Measurements from ENCODE around the gene MYOF.
"Not testable (repeated sequence)": the region's sequence is repeated elsewhere in the genome, so short reads cannot be mapped to it uniquely, and the experiment has no call there.

Gene MYOF

DNA sequence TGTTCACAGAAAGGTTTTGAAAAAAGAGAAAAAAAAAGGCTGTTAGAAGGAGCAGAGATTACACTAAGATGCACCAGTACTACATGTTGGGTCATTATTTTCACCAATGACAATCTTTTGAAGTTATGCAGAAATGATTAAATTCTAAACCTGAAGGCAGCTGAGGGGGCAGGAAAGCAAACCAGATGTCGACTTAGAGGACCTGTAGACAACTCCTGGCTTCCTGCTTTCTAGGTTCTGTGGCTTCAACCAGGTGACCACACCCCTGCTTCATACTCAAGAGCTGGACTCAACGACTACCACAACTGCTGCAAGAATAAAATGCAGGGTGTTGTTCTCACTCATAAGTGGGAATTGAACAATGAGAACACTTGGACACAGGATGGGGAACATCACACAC is 30.0 kb downstream of the MYOF start:
- DNase-seq = no peak

DNA sequence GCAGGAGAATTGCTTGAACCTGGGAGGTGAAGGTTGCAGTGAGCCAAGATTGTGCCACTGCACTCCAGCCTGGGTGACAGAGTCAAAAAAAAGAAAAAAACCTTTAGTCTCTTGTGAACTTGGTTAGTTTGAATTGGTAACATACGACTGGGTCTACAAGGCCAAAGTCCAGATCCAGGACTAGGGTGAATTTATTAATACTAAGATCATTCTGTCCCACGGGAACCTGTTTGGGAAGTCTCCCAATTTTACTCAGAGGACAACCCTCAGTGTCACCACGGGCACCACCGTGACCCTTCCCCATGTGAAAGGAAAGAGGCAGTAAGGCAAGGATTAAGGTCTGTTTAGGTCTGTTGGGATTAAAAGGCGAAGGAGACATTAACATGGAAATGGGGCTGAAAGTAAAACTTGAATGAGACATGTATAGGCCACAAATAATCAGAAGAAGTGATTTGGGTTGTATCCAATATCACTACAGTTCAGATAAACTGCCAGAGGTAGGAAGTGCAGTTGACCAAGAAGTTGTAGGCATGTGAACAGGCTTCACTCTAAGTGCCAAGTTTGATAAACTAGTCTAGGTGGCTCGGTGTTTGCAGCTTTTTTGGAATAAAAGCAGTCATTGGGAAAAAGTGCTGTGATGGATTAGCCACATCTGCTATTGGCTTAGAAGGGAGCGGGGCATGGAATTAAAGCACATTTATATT is 30.7 kb downstream of the MYOF start:
- DNase-seq = no peak

DNA sequence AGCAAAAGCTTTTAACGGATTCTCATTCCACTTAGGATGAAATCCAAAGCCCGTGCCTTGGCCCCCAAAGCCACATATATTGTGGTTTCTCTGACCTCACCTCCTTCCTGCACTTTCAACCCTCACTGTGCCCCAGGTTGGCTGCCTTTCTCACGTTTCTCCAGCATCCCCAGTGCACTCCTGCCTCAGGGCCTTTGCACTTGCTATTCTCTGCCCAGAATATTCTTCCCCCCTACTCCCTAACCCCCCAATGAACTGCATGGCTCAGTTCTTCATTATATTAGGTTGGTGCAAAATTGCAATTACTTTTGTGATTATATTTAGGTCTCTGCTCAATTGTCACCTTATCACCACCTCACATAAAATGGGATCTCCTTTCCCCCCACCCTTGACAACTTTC is 34.2 kb downstream of the MYOF start:
- no peak for DNase-seq

DNA sequence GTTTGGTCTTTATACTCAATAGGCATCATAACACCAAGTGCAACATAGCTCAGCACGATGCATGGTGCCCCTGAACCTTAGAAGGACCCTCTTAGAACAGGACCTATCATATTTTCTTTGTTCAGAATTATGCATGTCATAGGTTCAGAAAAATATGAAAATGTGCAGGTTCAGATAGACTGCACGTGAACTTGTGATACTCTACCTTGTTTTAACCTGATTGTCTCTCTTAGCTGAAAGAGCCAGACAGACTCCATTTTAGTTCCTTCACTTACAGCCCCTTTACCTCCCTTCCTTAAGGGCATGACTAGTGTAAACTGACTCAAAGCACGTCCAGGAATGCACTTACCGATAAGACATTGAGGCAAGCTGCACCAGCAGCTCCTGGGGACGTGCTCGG is 35.1 kb downstream of the MYOF start:
- DNase-seq = no peak

DNA sequence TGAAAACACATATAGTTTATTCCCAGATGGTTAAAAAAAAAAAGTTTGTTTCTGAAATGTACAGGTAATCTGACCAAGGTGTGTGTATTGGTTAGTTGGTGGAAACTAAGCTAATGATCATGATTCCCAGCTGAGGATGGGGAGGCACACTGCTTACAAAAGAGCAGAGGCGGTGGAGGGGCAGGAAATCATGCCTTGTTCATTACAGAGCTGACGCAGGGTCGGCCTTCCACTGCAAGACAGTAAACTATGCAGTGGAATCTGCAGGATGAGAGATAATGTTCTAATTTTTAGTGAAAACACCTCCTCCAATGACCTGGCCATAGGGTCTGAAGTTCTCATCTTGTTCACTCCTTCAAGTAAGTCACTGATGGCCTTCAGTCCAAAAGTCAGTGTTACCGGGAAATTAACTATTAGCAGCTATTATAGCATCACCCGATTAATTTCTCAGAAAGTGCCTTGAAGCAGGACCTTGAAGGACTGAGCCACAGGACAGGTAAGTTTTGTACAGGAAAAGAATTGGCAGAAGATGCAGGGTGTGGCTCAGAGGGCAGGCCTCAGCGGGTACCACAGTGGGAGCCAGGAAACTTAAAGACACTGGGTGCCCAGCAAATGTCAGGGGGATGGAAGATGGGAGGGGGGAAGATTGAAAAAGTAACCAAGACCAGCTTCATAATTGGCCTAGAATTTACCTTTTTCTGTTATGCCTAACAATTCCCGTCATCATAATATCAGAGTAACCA is 36.0 kb downstream of the MYOF start:
- DNase-seq = no peak

DNA sequence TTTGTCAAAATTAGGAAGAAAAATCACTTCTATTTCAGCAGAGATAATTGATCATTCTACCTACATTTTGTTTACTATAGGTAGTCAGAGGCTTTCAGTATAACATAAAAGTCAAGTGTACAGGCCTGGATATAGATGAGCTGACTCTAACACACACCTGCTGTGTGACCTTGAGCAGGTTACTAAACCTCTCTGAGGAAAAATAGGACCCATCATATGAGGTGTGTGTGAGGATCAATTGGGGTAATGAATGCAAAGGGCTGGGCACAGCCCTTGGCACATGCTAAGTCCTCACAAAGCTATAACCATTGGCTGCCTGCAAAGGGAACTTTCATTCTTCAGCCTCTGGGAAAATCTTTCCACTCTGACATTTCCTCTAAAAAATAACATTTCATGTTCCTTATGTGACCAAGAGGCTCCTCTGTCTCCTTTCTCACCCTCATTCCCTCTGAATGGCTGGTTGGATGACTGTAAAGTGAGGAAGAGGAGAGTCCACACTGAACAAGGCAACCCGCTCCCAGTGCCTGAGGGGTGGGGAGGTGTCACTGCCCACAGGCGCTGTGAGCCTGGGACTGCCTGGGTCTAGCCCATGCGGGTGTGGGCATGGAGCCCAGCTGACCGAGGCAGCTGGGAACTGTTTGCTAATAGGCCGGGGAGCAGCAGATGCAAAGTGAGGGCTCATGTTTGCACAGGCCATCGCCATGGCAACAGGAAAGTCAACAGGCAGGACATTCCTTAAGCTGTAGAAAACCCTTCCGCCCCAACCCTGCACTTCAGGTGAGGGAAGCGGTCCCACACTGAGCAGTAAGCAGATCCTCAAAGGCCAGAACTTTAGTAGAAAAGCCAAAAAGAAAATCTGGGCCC is 36.8 kb downstream of the MYOF start:
- no peak for DNase-seq

DNA sequence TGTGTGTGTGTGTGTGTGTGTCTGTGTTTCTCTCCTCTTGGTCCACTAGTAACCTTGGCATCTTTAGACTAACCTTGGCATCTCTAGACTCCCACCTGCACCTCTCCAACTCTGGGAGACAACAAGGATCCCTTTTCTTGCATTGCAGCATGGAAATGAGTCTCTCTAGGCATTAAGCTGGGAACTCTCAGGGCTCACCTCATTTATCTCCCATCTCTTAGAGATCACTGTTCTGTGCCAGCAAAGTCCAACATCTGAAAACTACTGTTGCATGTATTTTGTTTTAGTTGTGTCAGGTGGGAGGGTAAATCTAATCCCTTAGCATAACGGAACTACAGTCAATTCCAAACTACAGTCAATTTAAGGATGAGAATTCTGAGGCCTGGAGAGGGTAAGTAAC is 38.7 kb downstream of the MYOF start:
- no peak for DNase-seq

DNA sequence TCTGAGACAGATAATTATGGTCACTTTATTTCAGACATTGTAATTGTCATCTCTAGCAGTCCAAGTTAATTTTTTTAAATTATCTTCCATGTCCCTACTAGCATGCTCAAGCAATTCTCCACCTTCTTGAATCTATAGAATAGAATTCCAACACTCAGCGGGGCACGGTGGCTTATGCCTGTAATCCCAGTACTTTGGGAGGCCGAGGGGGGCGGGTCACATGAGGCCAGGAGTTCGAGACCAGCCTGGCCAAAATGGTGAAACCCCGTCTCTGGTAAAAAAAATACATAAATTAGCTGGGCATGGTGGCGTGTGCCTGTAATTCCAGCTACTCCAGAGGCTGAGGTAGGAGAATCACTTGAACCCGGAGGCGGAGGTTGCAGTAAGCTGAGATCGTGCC is 39.4 kb downstream of the MYOF start:
- DNase-seq = not testable (repeated sequence)

DNA sequence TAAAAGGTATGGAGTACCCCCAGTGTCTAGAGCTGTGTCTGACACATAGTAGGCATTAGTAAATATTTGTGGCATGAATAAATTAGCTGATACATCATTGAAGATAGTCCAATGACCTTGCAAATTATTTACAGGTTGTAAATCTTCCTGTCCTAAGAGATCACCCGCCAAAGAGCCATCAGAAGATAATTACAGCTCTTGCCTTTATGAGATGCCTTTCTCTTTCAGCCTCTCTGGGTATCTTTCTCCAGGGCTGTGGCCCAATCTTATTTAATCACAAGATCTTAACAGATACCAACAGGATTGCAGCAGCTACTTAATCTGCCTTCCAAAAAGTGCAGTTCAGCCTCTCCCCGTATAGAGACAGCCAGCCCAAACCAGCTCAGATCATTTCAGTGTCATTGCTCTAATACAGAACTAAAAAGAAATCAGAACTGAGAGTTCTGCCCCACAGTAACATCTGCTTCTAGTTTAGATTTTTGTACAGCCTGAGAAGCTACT is 41.5 kb downstream of the MYOF start:
- no peak for DNase-seq

DNA sequence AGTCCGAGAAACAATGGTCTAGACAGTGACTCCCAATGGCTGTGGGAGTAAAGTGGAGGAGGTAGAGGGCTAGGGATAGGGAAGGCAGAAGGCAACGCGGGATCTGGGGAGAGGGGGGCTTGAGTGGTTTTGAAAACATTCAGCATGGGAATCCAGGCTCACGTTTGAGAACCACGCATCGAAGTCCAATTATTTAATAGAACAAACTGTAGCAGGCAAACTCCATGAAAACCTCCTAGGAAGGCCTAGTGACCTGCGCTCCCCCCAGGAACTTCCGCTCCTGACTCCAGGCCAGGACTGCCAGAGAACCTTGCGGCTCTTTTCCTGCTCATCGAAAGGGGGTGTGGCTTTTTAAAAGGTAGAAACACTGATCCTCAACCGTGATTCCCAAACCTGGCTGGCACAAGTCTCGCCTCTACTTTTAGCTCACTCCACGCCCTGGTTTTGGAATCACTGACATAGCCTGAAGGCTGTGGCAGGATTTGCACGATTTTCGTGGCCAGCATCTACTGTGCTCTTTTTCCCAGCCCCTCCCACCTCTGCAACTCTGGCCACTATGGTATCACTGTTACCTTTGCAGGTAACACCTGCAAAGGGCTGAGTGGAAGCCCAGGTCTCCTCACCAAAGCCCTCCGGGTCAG is 43.4 kb downstream of the MYOF start:
- DNase-seq = no peak

DNA sequence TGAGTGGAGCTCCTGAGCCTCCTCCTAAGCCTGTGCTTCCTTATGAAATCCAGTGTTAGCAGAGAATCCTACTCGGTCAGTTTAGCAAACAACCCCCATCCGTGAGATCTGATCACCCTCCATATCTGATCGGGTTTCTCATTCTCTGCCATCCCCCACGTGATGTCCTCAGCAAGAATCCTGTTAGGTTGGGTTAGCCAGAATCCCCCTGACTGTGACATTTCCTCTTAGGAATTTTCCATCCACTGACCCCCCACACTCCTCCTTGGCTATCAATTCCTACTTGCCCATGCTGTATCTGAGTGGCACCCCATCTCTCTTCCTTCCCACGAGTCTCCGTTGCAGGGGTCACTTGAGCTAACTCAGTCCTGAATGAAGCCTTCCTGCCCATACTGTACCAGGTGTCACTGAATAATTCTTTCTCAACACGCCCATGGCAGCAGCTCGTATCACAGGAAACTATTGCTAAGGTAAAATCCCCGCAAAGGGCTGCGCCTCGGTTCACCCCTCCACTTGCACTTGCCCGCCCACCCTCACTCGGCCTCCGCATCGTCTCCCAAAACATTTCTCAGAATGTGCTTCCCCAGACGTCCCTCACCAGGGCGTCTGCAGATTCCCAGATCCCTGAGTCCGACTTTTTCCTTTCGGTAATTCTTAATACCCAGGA is 44.1 kb downstream of the MYOF start:
- no peak for DNase-seq

DNA sequence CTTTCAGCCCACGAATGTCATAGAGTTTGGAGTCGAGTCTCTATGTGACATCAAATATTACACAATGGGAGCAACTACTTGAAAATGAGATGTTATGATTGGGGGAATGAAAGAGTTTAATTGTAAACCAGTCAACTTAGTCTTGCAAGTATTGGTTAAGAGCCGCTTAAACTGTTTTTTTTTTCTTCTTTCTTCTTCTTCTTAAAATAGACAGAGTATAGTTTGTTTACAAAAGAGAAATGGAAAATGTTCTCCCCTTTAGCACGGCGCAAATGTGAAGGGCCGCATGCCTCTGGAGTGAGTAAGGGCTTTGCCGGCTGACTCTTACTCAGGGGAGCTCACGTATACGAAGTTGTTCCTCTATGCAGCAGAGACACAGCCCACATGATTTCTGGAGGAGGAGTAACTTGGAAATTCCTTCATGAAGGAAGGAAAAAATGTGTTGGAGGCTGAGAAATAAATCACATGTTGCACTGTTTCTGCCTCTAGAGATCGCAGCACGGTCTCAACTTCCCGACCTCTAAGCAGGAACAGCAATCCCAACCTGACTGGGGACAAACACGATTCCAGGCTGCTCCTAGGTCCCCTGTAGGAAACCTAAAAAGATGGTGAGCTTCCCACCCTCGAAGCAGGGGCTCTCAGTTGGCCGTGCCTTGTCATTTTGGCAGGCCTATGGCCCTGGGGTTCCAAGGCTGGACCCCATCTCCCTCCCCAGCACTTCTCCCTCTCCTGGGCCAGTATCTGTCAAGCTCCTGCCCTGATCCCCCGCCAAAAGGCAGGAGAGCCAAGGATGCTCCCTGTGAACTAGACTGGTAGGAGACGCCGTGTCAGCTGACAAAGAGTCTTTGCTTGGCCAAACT is 44.8 kb downstream of the MYOF start:
- no peak for DNase-seq

DNA sequence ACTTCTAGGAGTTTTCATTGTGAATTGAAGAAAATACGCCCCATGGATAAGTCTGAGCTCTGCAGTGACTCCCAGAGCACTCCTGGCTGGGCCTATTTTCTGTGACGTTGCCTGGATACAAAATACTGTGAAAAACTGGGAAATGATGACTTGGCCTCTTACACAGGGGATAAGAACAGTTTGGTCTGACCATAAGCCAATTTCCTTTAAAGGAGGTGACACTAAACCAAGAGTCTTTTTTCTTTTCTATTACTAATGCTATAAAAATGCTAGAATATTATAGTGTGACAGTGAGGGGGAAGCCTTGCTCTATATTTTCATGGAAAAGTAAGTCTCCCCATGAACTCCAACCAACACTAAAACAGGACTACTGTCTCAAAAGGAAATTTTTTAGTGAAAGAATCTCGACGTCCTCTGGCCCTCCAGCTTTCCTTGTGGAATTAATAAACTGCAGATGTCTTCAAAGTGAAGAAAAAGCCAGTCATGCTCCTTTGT is 45.5 kb downstream of the MYOF start:
- no peak for DNase-seq

DNA sequence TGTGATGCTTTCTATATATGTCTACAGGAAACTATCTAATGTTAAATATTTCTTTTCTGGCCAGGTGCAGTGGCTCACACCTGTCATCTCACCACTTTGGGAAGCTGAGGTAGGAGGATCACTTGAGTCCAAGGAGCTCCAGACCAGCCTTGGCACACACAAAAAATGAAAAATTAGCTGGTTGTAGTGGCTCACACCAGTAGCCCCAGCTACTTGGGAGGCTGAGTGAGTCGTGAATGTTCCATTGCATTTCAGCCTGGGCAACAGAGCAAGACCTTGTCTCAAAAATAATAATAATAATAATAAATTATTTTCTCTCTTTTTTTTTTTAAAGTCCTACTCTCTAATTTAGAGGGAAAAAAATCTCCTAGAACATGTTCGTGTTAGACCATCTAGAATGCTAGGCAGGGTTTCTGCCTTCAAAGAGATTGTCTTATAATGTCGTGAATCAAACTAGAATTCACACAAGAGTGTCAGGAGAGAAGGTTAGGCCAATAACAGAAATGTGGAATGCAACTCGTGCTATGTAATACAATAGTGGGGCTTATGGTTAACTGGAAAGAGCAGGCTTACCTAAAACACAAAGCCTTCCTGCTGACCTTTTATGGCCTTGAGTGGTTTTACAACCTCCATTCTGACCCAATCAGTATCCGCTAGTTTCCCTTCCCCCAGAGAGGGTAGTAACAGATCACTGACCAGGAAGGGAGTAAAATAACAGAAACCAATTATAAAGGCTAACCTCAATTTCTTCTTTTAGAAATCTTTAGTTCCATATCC is 46.3 kb downstream of the MYOF start:
- no peak for DNase-seq

DNA sequence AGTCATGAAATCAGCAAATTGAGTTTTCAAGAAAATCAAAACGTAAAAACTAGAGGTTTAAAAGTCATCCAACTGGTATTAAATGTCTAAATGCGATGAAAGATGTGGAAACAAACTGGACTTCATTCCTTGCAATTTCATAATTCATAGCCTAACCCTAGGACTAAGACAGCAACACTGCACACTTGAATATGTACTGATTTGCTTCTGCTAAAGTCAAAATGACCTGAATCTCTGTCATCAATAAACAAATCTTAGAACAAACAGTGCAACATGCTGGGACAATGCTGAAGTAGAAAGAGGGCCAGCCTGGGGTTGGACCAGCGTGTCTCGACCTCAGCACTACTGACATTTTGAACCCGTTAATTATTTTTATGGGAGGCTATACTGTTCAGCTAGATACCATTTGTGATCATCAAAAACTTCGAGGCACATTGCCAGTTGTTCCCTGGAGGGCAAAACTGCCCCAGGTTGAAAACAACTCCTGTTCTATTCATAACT is 47.1 kb downstream of the MYOF start:
- DNase-seq = no peak

DNA sequence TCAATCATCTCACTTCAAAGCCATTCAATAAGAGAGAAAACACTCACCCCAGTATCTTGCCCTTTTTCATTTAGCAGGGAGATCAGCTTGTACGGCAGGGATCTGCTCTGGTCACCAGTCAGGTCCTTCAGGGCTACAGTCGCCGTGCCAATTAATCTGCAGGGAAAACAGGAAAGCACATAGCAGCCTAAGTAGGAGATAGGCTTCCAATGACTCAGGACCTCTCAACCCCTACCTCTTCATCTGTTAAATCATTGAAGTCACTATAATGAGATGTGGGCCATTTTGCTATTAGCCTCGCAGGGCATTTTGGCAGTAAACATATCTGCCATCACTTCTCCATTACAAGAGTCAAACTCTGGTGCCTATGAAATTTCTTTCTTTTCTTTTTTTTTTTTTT is 50.8 kb downstream of the MYOF start:
- no peak for DNase-seq

DNA sequence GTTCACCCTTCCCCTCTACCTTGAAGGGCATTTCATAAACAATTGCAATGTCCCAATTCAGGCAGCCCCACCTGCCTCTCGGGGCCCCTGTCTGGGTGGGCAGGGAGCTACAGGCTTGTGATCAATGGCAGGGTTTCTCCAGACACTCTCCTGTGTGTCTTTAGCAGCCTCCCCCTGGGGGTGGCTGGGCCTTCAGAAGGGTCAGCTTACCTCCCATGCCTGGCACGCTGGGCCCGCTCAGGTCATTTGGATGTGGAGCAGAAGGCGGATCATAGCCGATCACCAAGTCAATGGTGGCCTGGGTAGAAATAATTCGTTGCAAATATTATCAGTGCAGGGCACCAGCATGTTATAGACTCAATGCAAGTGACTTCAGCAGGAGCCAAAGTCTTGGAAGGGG is 56.3 kb downstream of the MYOF start:
- DNase-seq = no peak

DNA sequence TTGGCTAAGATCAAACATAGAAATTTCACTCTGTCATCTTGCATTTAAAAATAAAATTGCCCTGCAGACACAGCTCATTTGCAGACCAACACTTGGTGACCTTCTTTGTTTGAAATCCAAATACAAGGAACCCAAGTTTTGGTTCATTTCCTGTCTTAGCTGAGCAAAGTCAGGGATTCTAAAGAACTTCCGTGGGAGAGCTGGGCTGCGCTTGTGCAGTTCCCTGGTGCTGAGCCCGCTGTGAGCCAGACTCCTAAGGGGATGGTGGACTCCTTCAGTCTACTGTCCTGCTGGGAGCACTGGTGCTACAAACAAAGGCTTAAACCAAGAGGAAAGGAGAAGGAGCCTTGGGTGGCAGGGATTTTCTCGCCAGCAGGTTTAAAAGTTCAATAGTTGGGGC is 60.0 kb downstream of the MYOF start:
- DNase-seq = no peak

DNA sequence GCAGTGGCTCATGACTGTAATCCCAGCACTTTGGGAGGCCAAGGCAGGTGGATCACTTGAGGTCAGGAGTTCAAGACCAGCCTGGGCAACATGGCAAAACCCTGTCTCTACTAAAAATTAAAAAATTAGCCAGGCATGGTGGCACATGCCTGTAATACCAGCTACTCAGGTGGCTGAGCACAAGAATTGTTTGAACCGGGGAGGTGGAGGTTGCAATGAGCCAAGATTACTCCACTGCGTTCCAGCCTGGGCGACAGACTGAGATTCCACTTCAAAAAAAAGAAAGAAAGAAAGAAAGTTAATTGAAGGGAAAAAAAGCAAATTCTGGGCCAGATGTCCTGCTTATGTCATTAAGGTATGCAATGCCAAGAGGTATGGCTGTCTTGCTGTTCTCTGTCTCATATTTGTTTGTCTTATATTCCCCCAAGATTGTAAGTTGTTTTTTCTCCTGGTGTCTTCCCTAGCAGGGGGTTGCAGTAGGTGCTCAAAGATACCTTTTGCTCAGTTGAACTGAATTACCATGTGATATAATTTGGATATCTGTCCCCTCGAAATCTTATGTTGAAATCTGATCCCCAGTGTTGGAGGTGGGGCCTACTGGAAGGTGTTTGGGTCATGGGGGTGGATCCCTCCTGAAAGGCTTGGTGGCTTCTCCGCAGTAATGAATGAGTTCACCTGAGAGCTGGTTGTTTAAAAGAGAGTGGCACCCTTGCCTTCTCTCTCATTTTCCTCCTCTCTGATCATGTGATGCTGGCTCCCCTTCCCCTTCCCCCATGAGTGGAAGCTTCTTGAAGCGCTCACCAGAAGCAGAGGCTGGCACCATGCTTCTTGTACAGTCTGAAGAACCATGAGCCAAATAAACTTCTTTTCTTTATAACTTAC is 60.9 kb downstream of the MYOF start:
- DNase-seq = no peak
